Measurements from ENCODE around the gene CALML6. TPM values are rescaled to one million over a fixed set of nuclear protein-coding genes. Genes with fewer than 3 reads are reported as not detected.

The CALML6 gene
- polyA plus RNA-seq, 1 donor from 2014 or later, result not detected

DNA sequence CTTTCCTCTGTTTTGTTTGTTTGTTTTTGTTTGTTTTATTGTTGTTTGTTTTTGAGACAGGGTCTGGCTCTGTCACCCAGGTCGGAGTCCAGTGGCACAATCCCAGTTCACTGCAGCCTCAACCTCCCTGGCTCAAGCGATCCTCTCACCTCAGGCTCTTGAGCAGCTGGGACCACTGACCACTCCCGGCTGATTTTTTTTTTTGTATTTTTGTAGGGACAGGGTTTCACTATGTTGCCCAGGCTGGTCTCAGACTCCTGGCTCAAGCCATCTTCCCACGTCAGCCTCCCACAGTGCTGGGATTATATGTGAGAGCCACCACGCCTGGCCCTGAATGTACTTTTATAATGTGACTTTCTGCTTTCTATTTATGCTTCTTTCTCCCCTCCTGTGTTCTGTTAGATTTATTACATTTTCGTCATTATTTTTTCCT, 5.0 kb upstream of the CALML6 start:
- Histone ChIP-seq H3K27me3 (ENCODE audit: insufficient read depth, low read depth, low read length) (no peaks in the 10 kb centered on the region), H3K9me2 (ENCODE audit: insufficient read depth, low read length) (no peaks in the 10 kb centered on the region), H3K36me3 (ENCODE audit: insufficient read depth, low read length) (no peaks in the 10 kb centered on the region), H3K79me2 (replicated peaks; ENCODE audit: insufficient read depth, low read length) (no peaks in the 10 kb centered on the region), H3K4me2 (ENCODE audit: low read length) (no peak overlapping the region), H3K9ac (ENCODE audit: low read length) (no peak overlapping the region), H2AFZ (ENCODE audit: low read depth, low read length) (no peak overlapping the region), H4K20me1 (ENCODE audit: insufficient read depth) (no peaks in the 10 kb centered on the region), H3K9me3 (ENCODE audit: low read length) (no peaks in the 10 kb centered on the region), H3K27ac (ENCODE audit: low read length) (no peak overlapping the region), H3F3A (ENCODE audit: insufficient read depth, low read length, poor library complexity, severe bottlenecking) (no peaks in the 10 kb centered on the region), H3K4me3 (ENCODE audit: low read length) (no peak overlapping the region)
- TF ChIP-seq, protein P1, sequence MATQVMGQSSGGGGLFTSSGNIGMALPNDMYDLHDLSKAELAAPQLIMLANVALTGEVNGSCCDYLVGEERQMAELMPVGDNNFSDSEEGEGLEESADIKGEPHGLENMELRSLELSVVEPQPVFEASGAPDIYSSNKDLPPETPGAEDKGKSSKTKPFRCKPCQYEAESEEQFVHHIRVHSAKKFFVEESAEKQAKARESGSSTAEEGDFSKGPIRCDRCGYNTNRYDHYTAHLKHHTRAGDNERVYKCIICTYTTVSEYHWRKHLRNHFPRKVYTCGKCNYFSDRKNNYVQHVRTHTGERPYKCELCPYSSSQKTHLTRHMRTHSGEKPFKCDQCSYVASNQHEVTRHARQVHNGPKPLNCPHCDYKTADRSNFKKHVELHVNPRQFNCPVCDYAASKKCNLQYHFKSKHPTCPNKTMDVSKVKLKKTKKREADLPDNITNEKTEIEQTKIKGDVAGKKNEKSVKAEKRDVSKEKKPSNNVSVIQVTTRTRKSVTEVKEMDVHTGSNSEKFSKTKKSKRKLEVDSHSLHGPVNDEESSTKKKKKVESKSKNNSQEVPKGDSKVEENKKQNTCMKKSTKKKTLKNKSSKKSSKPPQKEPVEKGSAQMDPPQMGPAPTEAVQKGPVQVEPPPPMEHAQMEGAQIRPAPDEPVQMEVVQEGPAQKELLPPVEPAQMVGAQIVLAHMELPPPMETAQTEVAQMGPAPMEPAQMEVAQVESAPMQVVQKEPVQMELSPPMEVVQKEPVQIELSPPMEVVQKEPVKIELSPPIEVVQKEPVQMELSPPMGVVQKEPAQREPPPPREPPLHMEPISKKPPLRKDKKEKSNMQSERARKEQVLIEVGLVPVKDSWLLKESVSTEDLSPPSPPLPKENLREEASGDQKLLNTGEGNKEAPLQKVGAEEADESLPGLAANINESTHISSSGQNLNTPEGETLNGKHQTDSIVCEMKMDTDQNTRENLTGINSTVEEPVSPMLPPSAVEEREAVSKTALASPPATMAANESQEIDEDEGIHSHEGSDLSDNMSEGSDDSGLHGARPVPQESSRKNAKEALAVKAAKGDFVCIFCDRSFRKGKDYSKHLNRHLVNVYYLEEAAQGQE (IDR thresholded peaks at IDR 0.05; ENCODE audit: borderline replicate concordance), result no peak
- no peak for TF ChIP-seq EZH2 (IDR thresholded peaks at IDR 0.05; ENCODE audit: borderline replicate concordance, insufficient read depth, low read length, poor library complexity, severe bottlenecking)
- no peak for TF ChIP-seq SMC3 (conservative IDR thresholded peaks at IDR 0.05; ENCODE audit: poor library complexity)
- TF ChIP-seq, protein P2, sequence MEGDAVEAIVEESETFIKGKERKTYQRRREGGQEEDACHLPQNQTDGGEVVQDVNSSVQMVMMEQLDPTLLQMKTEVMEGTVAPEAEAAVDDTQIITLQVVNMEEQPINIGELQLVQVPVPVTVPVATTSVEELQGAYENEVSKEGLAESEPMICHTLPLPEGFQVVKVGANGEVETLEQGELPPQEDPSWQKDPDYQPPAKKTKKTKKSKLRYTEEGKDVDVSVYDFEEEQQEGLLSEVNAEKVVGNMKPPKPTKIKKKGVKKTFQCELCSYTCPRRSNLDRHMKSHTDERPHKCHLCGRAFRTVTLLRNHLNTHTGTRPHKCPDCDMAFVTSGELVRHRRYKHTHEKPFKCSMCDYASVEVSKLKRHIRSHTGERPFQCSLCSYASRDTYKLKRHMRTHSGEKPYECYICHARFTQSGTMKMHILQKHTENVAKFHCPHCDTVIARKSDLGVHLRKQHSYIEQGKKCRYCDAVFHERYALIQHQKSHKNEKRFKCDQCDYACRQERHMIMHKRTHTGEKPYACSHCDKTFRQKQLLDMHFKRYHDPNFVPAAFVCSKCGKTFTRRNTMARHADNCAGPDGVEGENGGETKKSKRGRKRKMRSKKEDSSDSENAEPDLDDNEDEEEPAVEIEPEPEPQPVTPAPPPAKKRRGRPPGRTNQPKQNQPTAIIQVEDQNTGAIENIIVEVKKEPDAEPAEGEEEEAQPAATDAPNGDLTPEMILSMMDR (IDR thresholded peaks at IDR 0.05; ENCODE audit: poor library complexity, severe bottlenecking), result no peak
- TF ChIP-seq MXI1 (conservative IDR thresholded peaks at IDR 0.05; ENCODE audit: poor library complexity, severe bottlenecking), result no peak
- TF ChIP-seq TAF1 (IDR thresholded peaks at IDR 0.05; ENCODE audit: low read depth), result no peak
- TF ChIP-seq POLR2AphosphoS5 (IDR thresholded peaks at IDR 0.05), result no peak
- no peak for TF ChIP-seq EP300 (conservative IDR thresholded peaks at IDR 0.05; ENCODE audit: poor library complexity, severe bottlenecking)
- no peak for TF ChIP-seq RAD21 (conservative IDR thresholded peaks at IDR 0.05)

DNA sequence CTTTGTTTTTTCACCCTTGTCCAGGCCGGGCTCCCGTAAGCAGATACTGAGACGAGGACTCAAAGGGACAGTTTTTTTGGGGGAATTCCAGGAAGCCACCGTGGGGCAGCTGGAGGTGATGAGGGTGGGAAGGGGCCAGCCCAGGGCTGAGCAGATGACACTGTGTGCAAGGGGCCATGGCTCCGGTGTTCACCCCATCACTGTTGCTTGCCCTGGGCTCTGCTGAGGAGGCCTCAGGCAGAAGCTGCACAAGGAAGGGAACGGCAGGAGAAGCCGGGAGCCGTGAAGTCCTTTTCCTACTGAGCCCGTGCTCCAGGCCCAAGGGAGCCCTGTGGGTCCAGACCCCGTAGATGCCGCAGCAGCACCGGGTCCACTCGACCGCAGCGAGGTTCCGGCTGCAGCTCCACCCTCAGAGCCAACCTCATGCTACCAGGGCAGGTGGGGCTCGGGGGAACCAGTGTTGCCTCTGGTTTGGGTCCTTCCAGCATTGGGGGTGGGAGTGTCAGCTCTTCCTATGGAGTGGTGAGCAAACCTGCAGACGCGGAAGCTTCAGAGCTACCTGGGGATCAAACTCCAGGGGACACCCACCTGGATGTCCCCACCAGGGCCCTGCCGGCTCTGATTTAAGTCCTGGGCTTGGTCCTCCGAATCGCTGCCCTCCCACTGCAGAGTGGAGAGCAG, 4.3 kb upstream of the CALML6 start:
- Histone ChIP-seq H3K27me3 (ENCODE audit: insufficient read depth, low read depth, low read length) (no peaks in the 10 kb centered on the region), H3K9ac (ENCODE audit: low read length) (no peak overlapping the region), H3K4me3 (ENCODE audit: low read length) (no peak overlapping the region), H3F3A (ENCODE audit: insufficient read depth, low read length, poor library complexity, severe bottlenecking) (no peaks in the 10 kb centered on the region), H2AFZ (ENCODE audit: low read depth, low read length) (no peak overlapping the region), H3K4me2 (ENCODE audit: low read length) (no peak overlapping the region), H3K9me3 (ENCODE audit: low read length) (no peaks in the 10 kb centered on the region), H3K9me2 (ENCODE audit: insufficient read depth, low read length) (no peaks in the 10 kb centered on the region), H3K79me2 (replicated peaks; ENCODE audit: insufficient read depth, low read length) (no peaks in the 10 kb centered on the region), H3K36me3 (ENCODE audit: insufficient read depth, low read length) (no peaks in the 10 kb centered on the region), H4K20me1 (ENCODE audit: insufficient read depth) (no peaks in the 10 kb centered on the region), H3K27ac (ENCODE audit: low read length) (no peak overlapping the region)
- TF ChIP-seq SMC3 (conservative IDR thresholded peaks at IDR 0.05; ENCODE audit: poor library complexity) (no peak), EZH2 (IDR thresholded peaks at IDR 0.05; ENCODE audit: borderline replicate concordance, insufficient read depth, low read length, poor library complexity, severe bottlenecking) (no peak), POLR2AphosphoS5 (IDR thresholded peaks at IDR 0.05) (no peak), RAD21 (conservative IDR thresholded peaks at IDR 0.05) (no peak), EP300 (conservative IDR thresholded peaks at IDR 0.05; ENCODE audit: poor library complexity, severe bottlenecking) (no peak), TAF1 (IDR thresholded peaks at IDR 0.05; ENCODE audit: low read depth) (no peak), MXI1 (conservative IDR thresholded peaks at IDR 0.05; ENCODE audit: poor library complexity, severe bottlenecking) (no peak)
- TF ChIP-seq, protein P1 (IDR thresholded peaks at IDR 0.05; ENCODE audit: borderline replicate concordance), result no peak
- TF ChIP-seq, protein P2 (IDR thresholded peaks at IDR 0.05; ENCODE audit: poor library complexity, severe bottlenecking), result no peak
